Neural cell (in vitro differentiated cells): ENCODE measurements around the gene LPP. TPM values are rescaled to one million over a fixed set of nuclear protein-coding genes. Genes with fewer than 3 reads are reported as not detected.

Source experiments
- H2AFZ ChIP-seq: fragments of 200-600, 300-800 bp; sonication (generic), shearing (Covaris generic); 2 replicates; pipeline ENCODE4 v1.6.0; 2014; ENCODE audit warnings: low read depth, mild to moderate bottlenecking, antibody characterized with exemption, low read length, moderate library complexity
- H3F3A ChIP-seq: fragments of 200-600 bp; shearing (Covaris generic); 2 replicates; pipeline ENCODE4 v1.6.1; 2016; ENCODE audit warnings: mild to moderate bottlenecking, moderate library complexity, mixed read lengths, antibody characterized with exemption, low read length; ENCODE audit not compliant: insufficient read depth, poor library complexity, severe bottlenecking
- H3K27ac ChIP-seq: fragments of 200-600, 300-800 bp; sonication (generic), shearing (Covaris generic); 2 replicates; pipeline ENCODE4 v1.5.1; 2014; ENCODE audit warnings: mild to moderate bottlenecking, low read length, moderate library complexity
- H3K27me3 ChIP-seq: fragments of 300-800, 200-600 bp; sonication (generic), shearing (Covaris generic); 2 replicates; pipeline ENCODE4 v1.6.0; 2014; ENCODE audit warnings: mild to moderate bottlenecking, low read depth, low read length, moderate library complexity; ENCODE audit not compliant: insufficient read depth
- H3K36me3 ChIP-seq: fragments of 300-800, 200-600 bp; sonication (generic), shearing (Covaris generic); 2 replicates; pipeline ENCODE4 v1.5.1; 2014; ENCODE audit warnings: mild to moderate bottlenecking, antibody characterized with exemption, low read length, moderate library complexity; ENCODE audit not compliant: insufficient read depth
- H3K4me2 ChIP-seq: fragments of 300-800, 200-600 bp; sonication (generic), shearing (Covaris generic); 2 replicates; pipeline ENCODE4 v1.6.0; 2014; ENCODE audit warnings: mild to moderate bottlenecking, low read length
- H3K4me3 ChIP-seq: fragments of 300-800, 200-600 bp; sonication (generic), shearing (Covaris generic); 2 replicates; pipeline ENCODE4 v1.5.1; 2014; ENCODE audit warnings: mild to moderate bottlenecking, low read length, moderate library complexity
- H3K79me2 ChIP-seq: fragments of 200-600 bp; shearing (Covaris generic); replicated peaks from 2 replicates; pipeline ENCODE4 v1.6.0; 2014; ENCODE audit warnings: mild to moderate bottlenecking, low read length, moderate library complexity; ENCODE audit not compliant: insufficient read depth
- H3K9ac ChIP-seq: fragments of 300-800, 200-600 bp; sonication (generic), shearing (Covaris generic); 2 replicates; pipeline ENCODE4 v1.6.1; 2016; ENCODE audit warnings: mild to moderate bottlenecking, low read length, mixed read lengths
- H3K9me2 ChIP-seq: fragments of 200-600 bp; shearing (Covaris generic); 2 replicates; pipeline ENCODE4 v1.6.1; 2016; ENCODE audit warnings: mild to moderate bottlenecking, low read length, mixed read lengths; ENCODE audit not compliant: insufficient read depth
- H3K9me3 ChIP-seq: fragments of 200-600, 300-800 bp; sonication (generic), shearing (Covaris generic); 2 replicates; pipeline ENCODE4 v1.6.1; 2016; ENCODE audit warnings: mild to moderate bottlenecking, mixed run types, low read length, moderate library complexity, mixed read lengths
- H4K20me1 ChIP-seq: fragments of 200-600 bp; shearing (Covaris generic); 2 replicates; pipeline ENCODE4 v1.6.1; 2016; ENCODE audit warnings: mild to moderate bottlenecking, mixed run types; ENCODE audit not compliant: insufficient read depth
- EP300 ChIP-seq: fragments of 450-650 bp; conservative IDR thresholded peaks from 2 replicates; pipeline ENCODE4 v1.6.1; 2014; ENCODE audit warnings: antibody characterized with exemption, mild to moderate bottlenecking, moderate library complexity; ENCODE audit not compliant: poor library complexity, severe bottlenecking
- EZH2 ChIP-seq: fragments of 200-600, 300-800 bp; shearing (Covaris generic), sonication (generic); IDR thresholded peaks from 2 replicates; pipeline ENCODE4 v1.6.1; 2014; ENCODE audit warnings: antibody characterized with exemption, low read length, borderline replicate concordance, mild to moderate bottlenecking; ENCODE audit not compliant: insufficient read depth, poor library complexity, severe bottlenecking
- MXI1 ChIP-seq: fragments of 450-650 bp; conservative IDR thresholded peaks from 2 replicates; pipeline ENCODE4 v1.6.1; 2014; ENCODE audit warnings: antibody characterized with exemption, mild to moderate bottlenecking; ENCODE audit not compliant: poor library complexity, severe bottlenecking
- POLR2AphosphoS5 ChIP-seq: IDR thresholded peaks from 2 replicates; pipeline ENCODE4 v1.6.1; 2012
- RAD21 ChIP-seq: fragments of 450-650 bp; conservative IDR thresholded peaks from 2 replicates; pipeline ENCODE4 v1.6.1; 2014; ENCODE audit warnings: antibody characterized with exemption, mild to moderate bottlenecking, moderate library complexity
- SMC3 ChIP-seq: fragments of 450-650 bp; conservative IDR thresholded peaks from 2 replicates; pipeline ENCODE4 v1.6.1; 2014; ENCODE audit warnings: antibody characterized with exemption, mild to moderate bottlenecking, moderate library complexity; ENCODE audit not compliant: poor library complexity
- TAF1 ChIP-seq: IDR thresholded peaks from 2 replicates; pipeline ENCODE4 v1.6.1; 2012; ENCODE audit warnings: low read depth
- polyA plus RNA-seq: library from polyadenylated mRNA; depleted of rRNA; stranded (reverse); fragments of >200 nt; gene quantifications from 2 replicates; pipeline ENCODE4 v1.2.3, GENCODE V29; 2014
- TF ChIP-seq, protein P1 (sequence below): IDR thresholded peaks from 2 replicates; pipeline ENCODE4 v1.6.1; 2012; ENCODE audit warnings: borderline replicate concordance
- TF ChIP-seq, protein P2 (sequence below): fragments of 450-650 bp; IDR thresholded peaks from 2 replicates; pipeline ENCODE4 v1.5.1; 2014; ENCODE audit warnings: antibody characterized with exemption, mild to moderate bottlenecking, moderate library complexity; ENCODE audit not compliant: poor library complexity, severe bottlenecking

Gene LPP
- polyA plus RNA-seq, 1 donor from 2014 or later: 3.0 TPM

DNA sequence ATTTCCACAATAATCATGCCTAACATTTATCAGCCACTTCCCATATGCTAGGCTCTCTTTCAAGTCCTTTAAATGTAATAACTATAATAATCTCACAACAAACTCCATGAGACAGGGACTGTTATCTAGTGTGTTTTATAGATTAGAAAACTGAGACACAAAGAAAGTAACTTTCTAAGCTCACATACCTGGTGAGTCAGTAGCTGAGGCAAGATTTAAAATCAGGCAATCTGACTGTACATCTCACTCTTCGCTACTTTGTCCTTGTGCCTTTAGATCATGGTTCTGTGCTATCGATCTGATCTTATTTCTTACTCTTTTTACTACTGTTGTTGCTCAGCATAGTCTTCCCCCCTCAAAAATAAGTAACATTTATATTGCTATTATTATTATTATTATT lies 295.5 kb downstream of the LPP start:
- no peak overlapping the region for H3K9ac ChIP-seq
- H3K4me3 ChIP-seq: no peak overlapping the region

DNA sequence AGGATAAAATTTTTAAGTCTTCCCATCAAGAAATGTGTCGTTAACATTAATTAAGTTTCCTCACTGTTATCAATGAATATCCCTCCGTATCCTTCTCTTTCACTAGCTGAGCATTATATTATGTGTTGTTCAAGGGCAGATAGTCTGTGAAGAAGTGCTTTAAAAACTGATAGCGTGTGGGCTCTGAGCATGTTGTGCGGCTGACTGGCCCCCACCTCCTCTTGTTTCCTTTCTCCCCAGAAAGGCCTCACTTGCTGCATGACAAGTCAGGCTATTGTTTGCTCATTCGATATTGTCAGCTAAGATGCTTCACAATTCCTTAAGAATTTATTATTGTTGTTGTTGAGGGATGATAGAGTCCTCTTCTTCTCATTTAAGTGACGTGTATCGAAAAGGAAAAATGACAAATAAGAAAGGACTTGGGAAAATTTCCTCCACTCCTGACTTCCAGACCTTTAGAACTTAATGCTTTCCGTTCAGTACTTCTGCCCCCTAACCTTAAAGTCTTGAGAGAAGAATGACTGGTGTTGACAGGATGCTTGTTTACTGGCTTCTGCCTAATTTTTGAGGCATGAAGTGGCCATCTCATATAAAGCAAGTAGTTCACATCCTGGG lies 298.3 kb downstream of the LPP start:
- Histone ChIP-seq H3K4me2 (no peak overlapping the region), H3K27ac (no peak overlapping the region), H4K20me1 (no peaks in the 10 kb centered on the region), H3K4me3 (no peak overlapping the region), H3K9me2 (no peaks in the 10 kb centered on the region), H3F3A (no peaks in the 10 kb centered on the region), H3K79me2 (no peaks in the 10 kb centered on the region), H3K36me3 (no peaks in the 10 kb centered on the region), H3K9me3 (no peaks in the 10 kb centered on the region), H3K9ac (no peak overlapping the region), H2AFZ (no peak overlapping the region), H3K27me3 (no peaks in the 10 kb centered on the region)
- TF ChIP-seq EP300 (no peak), TAF1 (no peak), MXI1 (no peak), POLR2AphosphoS5 (no peak), SMC3 (no peak), EZH2 (no peak), RAD21 (no peak)
- TF ChIP-seq, protein P1, sequence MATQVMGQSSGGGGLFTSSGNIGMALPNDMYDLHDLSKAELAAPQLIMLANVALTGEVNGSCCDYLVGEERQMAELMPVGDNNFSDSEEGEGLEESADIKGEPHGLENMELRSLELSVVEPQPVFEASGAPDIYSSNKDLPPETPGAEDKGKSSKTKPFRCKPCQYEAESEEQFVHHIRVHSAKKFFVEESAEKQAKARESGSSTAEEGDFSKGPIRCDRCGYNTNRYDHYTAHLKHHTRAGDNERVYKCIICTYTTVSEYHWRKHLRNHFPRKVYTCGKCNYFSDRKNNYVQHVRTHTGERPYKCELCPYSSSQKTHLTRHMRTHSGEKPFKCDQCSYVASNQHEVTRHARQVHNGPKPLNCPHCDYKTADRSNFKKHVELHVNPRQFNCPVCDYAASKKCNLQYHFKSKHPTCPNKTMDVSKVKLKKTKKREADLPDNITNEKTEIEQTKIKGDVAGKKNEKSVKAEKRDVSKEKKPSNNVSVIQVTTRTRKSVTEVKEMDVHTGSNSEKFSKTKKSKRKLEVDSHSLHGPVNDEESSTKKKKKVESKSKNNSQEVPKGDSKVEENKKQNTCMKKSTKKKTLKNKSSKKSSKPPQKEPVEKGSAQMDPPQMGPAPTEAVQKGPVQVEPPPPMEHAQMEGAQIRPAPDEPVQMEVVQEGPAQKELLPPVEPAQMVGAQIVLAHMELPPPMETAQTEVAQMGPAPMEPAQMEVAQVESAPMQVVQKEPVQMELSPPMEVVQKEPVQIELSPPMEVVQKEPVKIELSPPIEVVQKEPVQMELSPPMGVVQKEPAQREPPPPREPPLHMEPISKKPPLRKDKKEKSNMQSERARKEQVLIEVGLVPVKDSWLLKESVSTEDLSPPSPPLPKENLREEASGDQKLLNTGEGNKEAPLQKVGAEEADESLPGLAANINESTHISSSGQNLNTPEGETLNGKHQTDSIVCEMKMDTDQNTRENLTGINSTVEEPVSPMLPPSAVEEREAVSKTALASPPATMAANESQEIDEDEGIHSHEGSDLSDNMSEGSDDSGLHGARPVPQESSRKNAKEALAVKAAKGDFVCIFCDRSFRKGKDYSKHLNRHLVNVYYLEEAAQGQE: no peak
- TF ChIP-seq, protein P2, sequence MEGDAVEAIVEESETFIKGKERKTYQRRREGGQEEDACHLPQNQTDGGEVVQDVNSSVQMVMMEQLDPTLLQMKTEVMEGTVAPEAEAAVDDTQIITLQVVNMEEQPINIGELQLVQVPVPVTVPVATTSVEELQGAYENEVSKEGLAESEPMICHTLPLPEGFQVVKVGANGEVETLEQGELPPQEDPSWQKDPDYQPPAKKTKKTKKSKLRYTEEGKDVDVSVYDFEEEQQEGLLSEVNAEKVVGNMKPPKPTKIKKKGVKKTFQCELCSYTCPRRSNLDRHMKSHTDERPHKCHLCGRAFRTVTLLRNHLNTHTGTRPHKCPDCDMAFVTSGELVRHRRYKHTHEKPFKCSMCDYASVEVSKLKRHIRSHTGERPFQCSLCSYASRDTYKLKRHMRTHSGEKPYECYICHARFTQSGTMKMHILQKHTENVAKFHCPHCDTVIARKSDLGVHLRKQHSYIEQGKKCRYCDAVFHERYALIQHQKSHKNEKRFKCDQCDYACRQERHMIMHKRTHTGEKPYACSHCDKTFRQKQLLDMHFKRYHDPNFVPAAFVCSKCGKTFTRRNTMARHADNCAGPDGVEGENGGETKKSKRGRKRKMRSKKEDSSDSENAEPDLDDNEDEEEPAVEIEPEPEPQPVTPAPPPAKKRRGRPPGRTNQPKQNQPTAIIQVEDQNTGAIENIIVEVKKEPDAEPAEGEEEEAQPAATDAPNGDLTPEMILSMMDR: no peak

More for the DNA sequence above, 295.5 kb downstream of the LPP start:
- H3K9me2 ChIP-seq: no peaks in the 10 kb centered on the region
- H2AFZ ChIP-seq: no peak overlapping the region
- TF ChIP-seq MXI1 (no peak), SMC3 (no peak), RAD21 (no peak), EZH2 (no peak), POLR2AphosphoS5 (no peak), TAF1 (no peak), EP300 (no peak)
- TF ChIP-seq, protein P1: no peak
- TF ChIP-seq, protein P2: no peak
- no peaks in the 10 kb centered on the region for H3K27me3 ChIP-seq
- no peak overlapping the region for H3K4me2 ChIP-seq
- H3K79me2 ChIP-seq: no peaks in the 10 kb centered on the region
- H3K9me3 ChIP-seq: no peaks in the 10 kb centered on the region
- no peaks in the 10 kb centered on the region for H4K20me1 ChIP-seq
- no peaks in the 10 kb centered on the region for H3K36me3 ChIP-seq
- H3F3A ChIP-seq: no peaks in the 10 kb centered on the region
- H3K27ac ChIP-seq: no peak overlapping the region
